Anterior cingulate cortex (tissue), 58 donors: ENCODE measurements around the gene MRPS24.
"Not testable (repeated sequence)": the region's sequence is repeated elsewhere in the genome, so short reads cannot be mapped to it uniquely, and the experiment has no call there.

Source experiments
- DNase-seq, 58 donors: peaks; one replicate each; lab custom pipeline; 2025; lab: John Stamatoyannopoulos, UW

The MRPS24 gene

GRCh38 chr7:43844257-43844656 is 25.1 kb downstream of the MRPS24 start:
- no peak for DNase-seq

DNA sequence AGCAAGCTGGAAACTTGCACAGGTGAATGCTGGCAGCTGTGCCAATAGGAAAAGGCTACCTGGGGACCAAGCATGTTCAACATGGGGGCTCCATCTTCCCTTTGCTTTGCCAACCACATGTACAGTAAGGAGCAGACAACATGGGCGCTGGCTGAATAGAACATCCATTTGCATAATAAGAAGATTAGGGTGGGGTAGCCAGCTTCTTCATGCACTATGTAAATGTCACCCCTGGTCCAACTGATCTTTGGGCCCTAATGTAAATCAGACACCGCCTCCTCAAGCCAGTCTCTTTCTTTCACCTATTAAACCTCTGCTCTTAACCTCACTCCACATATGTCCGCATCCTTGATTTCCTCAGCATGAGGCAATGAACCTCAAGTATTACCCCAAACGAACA is 26.0 kb downstream of the MRPS24 start:
- no peak for DNase-seq

- no peak for DNase-seq
Measured at GRCh38 chr7:43838201-43838658, 31.1 kb downstream of the MRPS24 start.

DNA sequence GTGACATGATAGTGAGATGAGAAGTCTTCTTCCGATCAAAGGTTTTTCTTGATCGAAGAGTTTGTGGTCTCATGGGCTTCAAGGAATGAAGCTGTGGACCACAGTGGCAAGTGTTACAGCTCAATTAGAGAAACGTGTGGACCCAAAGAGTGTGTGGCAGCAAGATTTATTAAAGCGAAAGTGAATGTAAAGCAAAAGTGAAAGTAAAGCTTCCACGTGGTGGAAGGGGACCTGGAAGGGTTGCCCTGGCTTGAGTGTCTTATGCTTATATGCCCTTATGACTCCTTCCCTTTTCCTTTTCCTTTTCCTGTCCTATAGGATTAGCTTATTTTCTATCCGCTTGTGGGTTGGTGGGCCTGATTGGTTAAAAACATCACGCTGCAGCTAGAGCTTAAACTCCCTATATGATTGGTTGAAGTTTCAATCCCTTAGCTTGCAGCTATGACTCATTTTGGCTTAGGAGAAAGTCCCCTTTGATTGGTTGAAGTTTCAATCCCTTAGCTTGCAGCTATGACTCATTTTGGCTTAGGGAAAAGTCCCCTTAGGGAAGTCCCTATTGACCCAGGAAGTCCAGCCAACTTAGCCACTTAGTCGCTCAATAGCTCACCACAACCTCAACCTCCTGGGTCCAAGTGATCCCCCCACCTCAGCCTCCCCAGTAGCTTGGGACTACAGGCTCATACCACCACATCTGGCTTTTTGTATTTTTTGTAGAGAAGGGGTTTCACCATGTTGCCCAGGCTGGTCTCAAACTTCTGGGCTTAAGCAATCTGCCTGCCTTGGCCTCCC is 34.7 kb downstream of the MRPS24 start:
- DNase-seq, result no peak

GRCh38 chr7:43830917-43831316 is 38.4 kb downstream of the MRPS24 start:
- not testable (repeated sequence) for DNase-seq

DNA sequence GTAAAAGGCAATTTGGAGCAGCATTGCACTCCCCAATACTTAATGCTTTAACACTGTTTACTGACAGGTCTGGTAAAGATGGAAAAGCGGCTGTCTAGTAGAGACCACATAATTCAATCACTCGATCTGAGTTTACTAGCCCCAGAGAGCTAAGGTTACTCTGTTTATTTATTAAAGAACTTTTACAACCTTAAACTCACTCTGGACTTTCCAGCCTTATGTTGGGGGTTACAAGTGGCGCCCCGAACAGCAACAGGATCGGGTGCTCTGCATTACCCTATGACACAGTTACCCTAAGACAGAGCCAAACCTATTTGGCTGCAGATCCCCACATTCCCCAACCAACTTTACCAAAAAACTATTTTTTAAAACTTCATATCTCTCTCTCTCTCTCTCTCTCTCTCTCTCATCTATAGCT is 43.9 kb downstream of the MRPS24 start:
- no peak for DNase-seq

- no peak for DNase-seq
Measured at GRCh38 chr7:43824963-43825362, 44.4 kb downstream of the MRPS24 start.

DNA sequence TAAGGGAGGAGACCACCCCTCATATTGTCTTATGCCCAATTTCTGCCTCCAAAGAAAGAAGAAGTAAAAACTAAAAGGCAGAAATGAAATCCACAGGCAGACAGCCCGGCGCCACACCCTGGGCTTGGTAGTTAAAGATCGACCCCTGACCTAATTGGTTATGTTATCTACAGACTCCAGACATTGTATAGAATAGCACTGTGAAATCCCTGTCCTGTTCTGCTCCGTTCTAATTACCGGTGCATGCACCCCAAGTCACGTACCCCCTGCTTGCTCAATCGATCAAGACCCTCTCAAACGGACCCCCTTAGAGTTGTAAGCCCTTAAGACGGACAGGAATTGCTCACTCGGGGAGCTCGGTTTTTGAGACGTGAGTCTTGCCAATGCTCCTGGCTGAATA is 44.8 kb downstream of the MRPS24 start:
- not testable (repeated sequence) for DNase-seq

DNA sequence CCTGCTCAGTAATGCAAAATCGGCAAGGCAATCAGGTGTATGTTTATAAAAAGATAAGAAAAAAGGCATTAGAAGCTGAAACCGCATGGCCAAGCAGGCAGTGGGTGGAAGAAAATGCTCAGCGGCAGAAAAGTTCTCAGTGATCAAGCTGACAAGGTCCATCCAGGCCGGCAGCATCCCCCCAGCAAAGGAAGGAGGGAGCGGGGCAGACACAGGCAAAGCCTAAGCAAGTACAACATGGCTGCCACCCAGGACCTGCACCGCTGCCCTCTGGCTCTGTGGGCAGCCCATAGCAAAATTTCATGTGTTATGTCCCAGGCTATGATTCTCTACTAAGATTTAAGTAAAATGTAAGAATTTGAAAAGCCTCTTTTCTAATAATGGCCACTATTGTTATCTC is 45.4 kb downstream of the MRPS24 start:
- DNase-seq, result no peak

DNA sequence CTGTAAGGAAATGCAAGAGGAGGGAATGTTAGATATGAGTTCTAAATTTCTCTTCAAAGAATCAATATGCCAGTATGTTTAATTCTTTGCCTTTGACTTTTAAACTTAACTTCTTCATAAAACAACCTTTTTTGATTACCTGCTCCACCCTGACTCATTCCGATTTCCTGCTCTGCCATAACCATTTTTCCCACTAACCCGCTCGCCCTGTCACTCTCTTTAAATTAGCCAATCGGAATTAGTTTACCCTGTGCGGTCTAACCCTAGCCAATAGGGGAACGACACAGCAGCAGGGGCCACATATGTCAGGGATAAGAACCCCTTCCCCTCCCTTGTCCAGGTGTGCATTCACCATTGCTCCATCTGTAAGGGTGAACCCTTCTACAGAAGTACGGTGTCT is 45.9 kb downstream of the MRPS24 start:
- not testable (repeated sequence) for DNase-seq
